22Rv1 (cell line): ENCODE measurements around the gene L1TD1.

Experiments used
- ZFX ChIP-seq: fragments of 450-650 bp; IDR thresholded peaks from 2 replicates; pipeline ENCODE4 v1.6.1; 2017; ENCODE audit warnings: antibody characterized with exemption, borderline replicate concordance
- TF ChIP-seq, protein P1 (sequence below): fragments of 450-650 bp; IDR thresholded peaks from 2 replicates; pipeline ENCODE4 v1.5.1; 2017; ENCODE audit warnings: mild to moderate bottlenecking

DNA sequence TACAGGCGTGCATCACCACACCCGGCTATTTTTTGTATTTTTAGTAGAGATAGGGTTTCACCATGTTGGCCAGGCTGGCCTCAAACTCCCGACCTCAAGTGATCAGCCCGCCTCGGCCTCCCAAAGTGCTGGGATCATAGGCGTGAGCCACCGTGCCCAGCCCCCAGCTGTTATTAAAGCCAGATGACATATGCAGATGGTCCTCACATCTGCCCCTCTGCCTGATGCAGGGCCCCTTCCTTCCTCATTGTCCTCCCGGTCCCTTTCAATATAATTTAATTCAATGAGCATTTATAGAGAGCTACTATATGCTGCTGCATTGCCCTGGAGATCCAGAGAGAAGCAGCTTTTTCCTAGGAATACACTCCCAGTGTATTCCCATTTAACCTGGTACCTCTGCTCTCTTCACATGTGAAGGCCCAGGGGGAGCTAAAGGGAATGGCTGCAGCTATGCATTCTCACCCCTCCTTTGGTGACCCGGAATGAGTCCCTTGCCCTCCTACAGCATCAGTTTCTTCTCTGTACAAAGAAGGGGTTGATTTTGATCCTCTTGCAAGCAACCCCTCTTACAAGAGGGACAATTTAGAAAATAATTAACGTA lies 55.6 kb downstream of the L1TD1 start:
- TF ChIP-seq, protein P1, sequence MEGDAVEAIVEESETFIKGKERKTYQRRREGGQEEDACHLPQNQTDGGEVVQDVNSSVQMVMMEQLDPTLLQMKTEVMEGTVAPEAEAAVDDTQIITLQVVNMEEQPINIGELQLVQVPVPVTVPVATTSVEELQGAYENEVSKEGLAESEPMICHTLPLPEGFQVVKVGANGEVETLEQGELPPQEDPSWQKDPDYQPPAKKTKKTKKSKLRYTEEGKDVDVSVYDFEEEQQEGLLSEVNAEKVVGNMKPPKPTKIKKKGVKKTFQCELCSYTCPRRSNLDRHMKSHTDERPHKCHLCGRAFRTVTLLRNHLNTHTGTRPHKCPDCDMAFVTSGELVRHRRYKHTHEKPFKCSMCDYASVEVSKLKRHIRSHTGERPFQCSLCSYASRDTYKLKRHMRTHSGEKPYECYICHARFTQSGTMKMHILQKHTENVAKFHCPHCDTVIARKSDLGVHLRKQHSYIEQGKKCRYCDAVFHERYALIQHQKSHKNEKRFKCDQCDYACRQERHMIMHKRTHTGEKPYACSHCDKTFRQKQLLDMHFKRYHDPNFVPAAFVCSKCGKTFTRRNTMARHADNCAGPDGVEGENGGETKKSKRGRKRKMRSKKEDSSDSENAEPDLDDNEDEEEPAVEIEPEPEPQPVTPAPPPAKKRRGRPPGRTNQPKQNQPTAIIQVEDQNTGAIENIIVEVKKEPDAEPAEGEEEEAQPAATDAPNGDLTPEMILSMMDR, result no peak
- TF ChIP-seq ZFX, result no peak
